Fibroblast of mammary gland (primary cell): ENCODE data around the gene METTL9.
A peak's percentile ranks its signal among the peaks of the same experiment; 100 is the strongest.
"Not testable (repeated sequence)": the region's sequence is repeated elsewhere in the genome, so short reads cannot be mapped to it uniquely, and the experiment has no call there.

Source experiments
- DNase-seq: peaks from one replicate; pipeline ENCODE4 v3.0.0-alpha.2; 2010; ENCODE audit warnings: low read depth
- H3K4me3 ChIP-seq: 2 replicates; pipeline ENCODE4 v1.5.1; 2011; ENCODE audit warnings: low read depth, mild to moderate bottlenecking, low read length, moderate library complexity; ENCODE audit not compliant: control insufficient read depth
- TF ChIP-seq, protein P1 (sequence below): conservative IDR thresholded peaks from 2 replicates; pipeline ENCODE4 v1.5.1; 2011; ENCODE audit warnings: low read depth, low read length, inconsistent platforms; ENCODE audit not compliant: control insufficient read depth, insufficient read depth

Gene METTL9

DNA sequence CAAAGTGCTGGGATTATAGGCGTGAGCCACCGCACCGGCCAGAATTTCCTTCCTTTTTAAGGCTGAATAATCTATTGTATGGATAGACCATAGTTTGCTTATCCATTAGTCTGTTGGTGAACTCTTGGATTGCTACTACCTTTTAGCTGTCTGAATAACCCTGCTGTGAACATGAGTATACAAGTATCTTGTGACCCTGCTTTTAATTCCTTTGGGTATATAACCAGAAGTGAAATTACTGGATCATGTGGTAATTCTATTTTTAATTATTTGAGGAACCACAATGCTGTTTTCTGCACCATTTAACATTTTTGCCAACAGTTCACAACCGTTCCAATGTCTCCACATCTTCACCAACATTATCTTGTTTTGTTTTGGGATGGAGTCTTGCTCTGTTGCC, 59.7 kb downstream of the METTL9 start:
- TF ChIP-seq, protein P1, sequence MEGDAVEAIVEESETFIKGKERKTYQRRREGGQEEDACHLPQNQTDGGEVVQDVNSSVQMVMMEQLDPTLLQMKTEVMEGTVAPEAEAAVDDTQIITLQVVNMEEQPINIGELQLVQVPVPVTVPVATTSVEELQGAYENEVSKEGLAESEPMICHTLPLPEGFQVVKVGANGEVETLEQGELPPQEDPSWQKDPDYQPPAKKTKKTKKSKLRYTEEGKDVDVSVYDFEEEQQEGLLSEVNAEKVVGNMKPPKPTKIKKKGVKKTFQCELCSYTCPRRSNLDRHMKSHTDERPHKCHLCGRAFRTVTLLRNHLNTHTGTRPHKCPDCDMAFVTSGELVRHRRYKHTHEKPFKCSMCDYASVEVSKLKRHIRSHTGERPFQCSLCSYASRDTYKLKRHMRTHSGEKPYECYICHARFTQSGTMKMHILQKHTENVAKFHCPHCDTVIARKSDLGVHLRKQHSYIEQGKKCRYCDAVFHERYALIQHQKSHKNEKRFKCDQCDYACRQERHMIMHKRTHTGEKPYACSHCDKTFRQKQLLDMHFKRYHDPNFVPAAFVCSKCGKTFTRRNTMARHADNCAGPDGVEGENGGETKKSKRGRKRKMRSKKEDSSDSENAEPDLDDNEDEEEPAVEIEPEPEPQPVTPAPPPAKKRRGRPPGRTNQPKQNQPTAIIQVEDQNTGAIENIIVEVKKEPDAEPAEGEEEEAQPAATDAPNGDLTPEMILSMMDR, result no peak
- H3K4me3 ChIP-seq, result no peak overlapping the region
- no peak for DNase-seq

DNA sequence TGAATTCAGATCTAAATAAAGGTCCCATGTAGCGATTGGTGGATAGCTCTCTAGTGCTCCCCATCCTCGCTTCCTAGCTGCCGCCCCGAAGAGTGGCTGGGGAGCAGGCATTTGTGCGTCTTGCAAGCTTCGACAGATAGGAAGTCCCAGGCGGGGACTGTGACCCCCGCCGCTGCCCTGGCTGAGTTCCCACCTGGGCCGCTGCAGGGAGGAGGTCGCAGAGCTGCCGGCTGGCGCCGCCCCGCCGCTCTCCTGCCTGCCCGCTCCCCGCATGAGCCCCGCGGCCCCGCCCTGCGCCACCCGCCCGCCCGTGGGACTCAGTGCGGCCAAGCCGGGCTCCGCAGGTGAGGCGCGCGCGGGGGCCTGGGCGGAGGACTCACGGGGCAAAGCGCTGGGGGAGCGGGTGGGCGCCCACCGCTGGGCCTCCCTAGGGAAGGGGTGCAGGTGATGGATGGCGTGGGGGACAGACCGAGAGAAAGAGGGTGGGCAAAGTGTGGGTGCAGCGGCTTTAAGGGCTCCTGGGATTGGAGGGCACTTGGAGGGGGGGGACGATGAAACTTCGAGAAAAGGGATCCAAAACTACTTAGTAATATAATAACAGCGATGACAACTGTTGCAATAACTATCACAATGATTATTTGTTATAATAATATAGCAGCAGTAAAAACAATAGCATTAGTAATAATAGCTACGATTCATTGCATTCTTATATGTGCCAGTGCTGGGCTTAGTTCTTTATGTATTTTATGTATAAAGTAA, 64.7 kb downstream of the METTL9 start, which contains the start of gene OTOA:
Gene OTOA, plus strand, starts transcription at position 80 of the 759 bp plus-strand sequence. CDS start 14,547 bp downstream, outside the sequence.
- TF ChIP-seq, protein P1, result no peak
- no peak within 1 kb of the TSS for H3K4me3 ChIP-seq
- no peak for DNase-seq

DNA sequence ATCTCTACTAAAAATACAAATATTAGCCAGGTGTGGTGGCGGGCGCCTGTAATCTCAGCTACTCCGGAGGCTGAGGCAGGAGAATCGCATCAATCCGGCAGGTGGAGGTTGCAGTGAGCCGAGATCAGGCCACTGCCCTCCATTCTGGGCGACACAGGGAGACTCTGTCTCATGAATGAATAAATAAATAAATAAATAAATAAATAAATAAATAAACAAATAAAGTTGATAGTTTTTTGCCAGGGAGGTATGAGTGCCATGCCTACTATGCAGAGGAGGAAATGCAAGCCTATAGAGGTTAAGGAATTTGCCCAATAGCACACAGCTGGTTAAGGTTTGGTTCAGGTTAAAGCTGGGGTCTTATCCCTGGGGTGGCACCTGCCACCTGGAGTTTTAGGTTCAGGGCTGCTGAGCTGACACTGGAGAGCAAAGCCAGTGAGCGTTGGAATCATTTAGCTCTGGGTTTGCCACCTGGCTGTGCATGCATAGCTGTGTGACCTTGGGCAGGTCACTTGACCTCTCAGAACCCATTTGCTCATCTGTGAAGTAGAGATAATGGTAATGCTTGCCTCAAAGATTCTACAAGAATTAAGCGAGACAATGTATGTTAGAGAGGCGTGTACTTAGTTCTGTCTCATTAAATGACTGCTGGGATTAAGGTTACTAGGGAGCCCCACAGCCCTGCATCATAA, 65.6 kb downstream of the METTL9 start:
- H3K4me3 ChIP-seq, result no peak overlapping the region
- TF ChIP-seq, protein P1, result no peak
- no peak for DNase-seq

DNA sequence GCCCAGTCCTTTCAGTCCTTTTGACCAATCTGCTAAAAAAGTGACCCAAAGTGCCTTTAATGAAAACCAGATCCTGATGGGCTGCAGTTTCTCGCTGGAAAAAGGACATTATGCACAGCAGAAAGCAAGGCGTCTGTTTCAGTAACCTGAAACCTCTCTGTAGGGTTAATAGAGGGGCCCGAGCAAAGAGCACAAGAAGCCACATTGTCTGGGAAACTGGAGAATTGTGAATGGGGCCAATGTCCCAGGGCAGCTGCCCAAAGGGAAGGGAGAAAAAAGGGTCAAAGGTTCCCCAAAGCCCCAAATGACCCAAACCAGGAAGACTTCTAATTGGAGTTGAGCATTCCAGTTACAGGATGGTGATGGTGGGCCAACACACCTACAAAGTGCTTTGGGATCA, 67.4 kb downstream of the METTL9 start:
- H3K4me3 ChIP-seq, result no peak overlapping the region
- TF ChIP-seq, protein P1, result no peak
- DNase-seq, result no peak

DNA sequence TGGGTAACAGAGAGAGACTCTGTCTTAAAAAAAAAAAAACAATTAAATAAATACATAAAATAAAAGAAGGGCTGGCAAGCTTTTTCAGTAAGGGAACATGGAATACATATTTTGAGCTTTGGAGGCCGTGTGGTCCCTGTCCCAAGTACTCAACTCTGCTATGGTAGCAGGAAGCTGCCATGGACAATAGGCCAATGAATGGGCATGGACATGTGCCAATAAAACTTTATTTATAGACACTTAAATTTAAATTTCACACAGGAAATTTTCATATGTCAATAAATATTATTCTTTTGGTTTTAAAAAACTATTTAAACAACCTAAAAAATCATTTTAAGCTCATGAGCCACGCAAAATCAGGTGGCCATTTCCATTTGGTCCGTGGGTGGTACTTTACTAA, 68.2 kb downstream of the METTL9 start:
- TF ChIP-seq, protein P1, result no peak

DNA sequence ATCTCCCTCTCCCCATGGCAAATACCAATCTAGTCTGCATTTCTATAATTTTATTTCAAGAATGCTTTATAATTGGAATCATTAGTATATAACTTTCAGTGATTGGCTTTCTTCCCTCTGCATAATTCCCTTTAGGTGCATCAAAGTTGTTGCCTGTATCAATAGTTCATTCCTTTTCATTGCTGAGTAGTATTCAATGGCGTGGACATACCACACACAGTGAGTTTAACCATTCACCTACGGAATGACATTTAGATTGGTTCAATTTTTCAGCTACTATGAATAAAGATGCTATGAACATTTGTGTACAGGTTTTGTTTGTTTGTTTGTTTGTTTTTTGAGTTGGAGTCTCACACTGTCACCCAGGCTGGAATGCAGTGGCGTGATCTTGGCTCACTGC, 74.1 kb downstream of the METTL9 start:
- DNase-seq, result no peak
- H3K4me3 ChIP-seq, result no peak overlapping the region
- TF ChIP-seq, protein P1, result no peak

More for the DNA sequence above, 68.2 kb downstream of the METTL9 start:
- no peak overlapping the region for H3K4me3 ChIP-seq
- no peak for DNase-seq

DNA sequence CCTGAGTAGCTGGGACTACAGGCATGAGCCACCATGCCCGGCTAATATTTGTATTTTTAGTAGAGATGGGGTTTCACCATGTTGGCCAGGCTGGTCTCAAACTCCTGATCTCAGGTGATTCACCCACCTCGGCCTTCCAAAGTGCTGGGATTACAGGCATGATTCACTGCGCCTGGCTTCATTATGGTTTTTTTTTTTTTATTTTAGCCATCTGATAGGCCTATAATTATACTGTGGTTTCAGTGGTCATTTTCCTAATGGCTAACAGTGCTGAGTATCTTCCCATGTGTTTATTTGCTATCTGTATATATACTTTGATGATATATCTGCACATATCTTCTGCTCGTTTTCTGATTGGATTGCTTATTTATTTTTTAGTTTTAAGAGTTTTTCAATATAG, 75.1 kb downstream of the METTL9 start:
- H3K4me3 ChIP-seq, result not testable (repeated sequence)
- DNase-seq, result peak; percentile 12

DNA sequence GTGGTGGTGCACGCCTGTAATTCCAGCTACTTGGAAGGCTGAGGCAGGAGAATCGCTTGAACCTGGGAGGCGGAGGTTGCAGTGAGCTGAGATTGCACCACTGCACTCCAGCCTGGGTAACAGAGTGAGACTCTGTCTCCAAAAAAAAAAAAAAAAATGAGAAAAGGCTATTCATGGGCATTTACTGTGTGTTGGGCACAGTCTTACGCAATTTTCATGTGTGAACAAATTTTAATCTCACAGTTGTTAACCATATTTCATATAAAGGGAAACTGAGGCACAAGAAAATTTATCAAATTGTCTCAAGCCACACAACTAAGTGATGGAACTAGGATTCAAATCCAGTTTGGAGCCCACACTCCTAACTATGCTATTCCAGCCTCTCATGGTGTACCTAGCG, 81.3 kb downstream of the METTL9 start:
- not testable (repeated sequence) for H3K4me3 ChIP-seq, DNase-seq
